Measurements from ENCODE around the gene FBXO36. TPM values are rescaled to one million over a fixed set of nuclear protein-coding genes. Genes with fewer than 3 reads are reported as not detected.

Gene FBXO36
- total RNA-seq, 1 donor from 2014 or later, result 1.8 TPM

DNA sequence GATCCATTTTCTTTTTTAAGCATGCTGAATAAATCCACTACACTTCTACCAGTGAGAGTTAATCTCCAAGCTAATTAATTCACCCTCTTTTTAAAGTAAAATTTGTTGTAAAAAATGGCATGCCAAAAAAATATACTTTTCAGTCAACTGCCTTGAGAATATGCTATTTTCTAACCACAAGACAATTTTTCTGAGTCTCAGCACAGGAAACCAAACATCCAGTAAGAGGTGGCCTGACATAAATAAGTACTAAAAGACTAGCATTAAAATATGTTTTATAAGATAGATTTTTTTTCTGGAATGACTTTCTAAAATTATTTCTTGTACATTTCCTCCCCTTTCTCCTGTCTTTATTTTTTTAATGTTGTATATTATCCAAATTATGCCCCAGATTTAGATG, 2.9 kb downstream of the FBXO36 start:
- DNase-seq (no peak), ATAC-seq (no peak)
- no peaks in the 10 kb centered on the region for H3K27me3 ChIP-seq
- TF ChIP-seq, protein P1, sequence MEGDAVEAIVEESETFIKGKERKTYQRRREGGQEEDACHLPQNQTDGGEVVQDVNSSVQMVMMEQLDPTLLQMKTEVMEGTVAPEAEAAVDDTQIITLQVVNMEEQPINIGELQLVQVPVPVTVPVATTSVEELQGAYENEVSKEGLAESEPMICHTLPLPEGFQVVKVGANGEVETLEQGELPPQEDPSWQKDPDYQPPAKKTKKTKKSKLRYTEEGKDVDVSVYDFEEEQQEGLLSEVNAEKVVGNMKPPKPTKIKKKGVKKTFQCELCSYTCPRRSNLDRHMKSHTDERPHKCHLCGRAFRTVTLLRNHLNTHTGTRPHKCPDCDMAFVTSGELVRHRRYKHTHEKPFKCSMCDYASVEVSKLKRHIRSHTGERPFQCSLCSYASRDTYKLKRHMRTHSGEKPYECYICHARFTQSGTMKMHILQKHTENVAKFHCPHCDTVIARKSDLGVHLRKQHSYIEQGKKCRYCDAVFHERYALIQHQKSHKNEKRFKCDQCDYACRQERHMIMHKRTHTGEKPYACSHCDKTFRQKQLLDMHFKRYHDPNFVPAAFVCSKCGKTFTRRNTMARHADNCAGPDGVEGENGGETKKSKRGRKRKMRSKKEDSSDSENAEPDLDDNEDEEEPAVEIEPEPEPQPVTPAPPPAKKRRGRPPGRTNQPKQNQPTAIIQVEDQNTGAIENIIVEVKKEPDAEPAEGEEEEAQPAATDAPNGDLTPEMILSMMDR (IDR thresholded peaks at IDR 0.05), result no peak
- no peaks in the 10 kb centered on the region for H3K36me3 ChIP-seq
- intact Hi-C loops (cut with DNase I), result no loop called here
- H3K4me3 ChIP-seq, result no peak overlapping the region
- no peaks in the 10 kb centered on the region for H3K9me3 ChIP-seq
- H3K27ac ChIP-seq, result no peak overlapping the region
- peaks cover 13% of the 10 kb centered on the region for H3K4me1 ChIP-seq

DNA sequence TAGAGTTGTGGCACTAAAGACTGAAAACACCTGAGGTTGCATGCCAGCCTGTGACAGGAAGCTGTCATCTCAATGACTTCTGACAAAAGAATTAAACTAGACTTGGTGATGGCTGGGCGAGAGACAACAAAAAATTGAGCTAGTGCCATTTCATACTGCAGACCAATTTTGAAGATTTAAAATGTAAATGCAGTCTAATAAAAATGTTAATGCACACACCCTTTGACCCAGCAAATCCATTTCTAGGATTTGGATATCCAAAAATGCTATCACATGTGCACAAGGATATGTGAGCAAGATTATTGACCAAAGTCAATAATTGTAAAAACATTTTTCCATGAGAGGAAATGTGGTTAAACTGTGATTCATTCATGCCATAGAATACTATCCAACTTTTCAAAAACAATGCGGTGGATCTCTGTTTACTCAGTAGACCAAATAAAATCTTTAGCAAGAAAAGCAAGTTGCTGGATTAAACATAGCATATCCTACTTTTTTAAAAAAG, 5.6 kb downstream of the FBXO36 start:
- no peaks in the 10 kb centered on the region for H3K27me3 ChIP-seq
- no peaks in the 10 kb centered on the region for H3K9me3 ChIP-seq
- no peak for DNase-seq
- no peak overlapping the region for H3K4me3 ChIP-seq
- H3K27ac ChIP-seq, result no peak overlapping the region
- TF ChIP-seq, protein P1 (IDR thresholded peaks at IDR 0.05), result no peak
- intact Hi-C loops (cut with DNase I), result no loop called here
- H3K4me1 ChIP-seq, result peaks cover 8% of the 10 kb centered on the region
- no peak for ATAC-seq
- H3K36me3 ChIP-seq, result no peaks in the 10 kb centered on the region

DNA sequence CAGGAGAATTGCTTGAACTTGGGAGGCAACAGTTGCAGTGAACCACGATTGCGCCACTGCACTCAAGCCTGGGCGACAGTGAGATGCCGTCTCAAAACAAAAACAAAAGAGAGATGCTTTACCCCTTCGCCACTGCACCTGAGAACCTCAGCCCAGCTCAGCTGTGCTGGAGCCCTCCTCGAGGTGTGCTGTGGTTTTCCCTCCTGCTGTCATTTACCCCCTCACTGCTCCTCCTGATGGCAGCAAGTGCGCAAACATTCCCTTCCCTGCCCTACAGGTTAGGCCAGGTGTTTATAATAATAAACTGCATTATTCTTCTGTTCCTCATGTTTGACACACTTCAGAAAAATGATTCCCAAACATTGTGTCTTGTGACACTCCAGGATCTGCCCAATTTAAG, 8.4 kb downstream of the FBXO36 start:
- Histone ChIP-seq H3K4me3 (no peak overlapping the region), H3K4me1 (no peaks in the 10 kb centered on the region), H3K27ac (no peak overlapping the region), H3K36me3 (no peaks in the 10 kb centered on the region), H3K9me3 (no peaks in the 10 kb centered on the region), H3K27me3 (no peaks in the 10 kb centered on the region)
- intact Hi-C loops (cut with DNase I), result no loop called here
- DNase-seq (no peak), ATAC-seq (no peak)
- TF ChIP-seq, protein P1 (IDR thresholded peaks at IDR 0.05), result no peak

DNA sequence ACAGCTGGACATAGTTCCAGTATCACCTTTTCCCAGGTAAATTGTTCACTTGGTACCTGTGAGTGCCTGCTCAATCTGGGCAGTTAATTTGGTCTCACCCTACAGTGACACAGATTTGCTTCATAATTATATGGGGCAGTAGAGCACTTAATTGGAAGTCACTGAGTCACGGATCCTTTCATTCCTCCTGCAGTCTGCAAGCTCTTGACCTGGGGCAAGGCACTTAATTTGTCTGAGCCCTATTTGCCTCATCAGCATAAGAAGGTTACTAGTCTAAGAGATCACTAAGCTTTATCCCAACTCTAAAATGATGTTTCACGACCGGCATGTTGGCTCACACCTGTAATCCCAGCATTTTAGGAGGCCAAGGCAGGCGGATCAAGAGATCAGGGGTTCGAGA, 8.9 kb downstream of the FBXO36 start:
- ATAC-seq, result no peak
- no peaks in the 10 kb centered on the region for H3K27me3 ChIP-seq
- intact Hi-C loops (cut with DNase I), result no loop called here

DNA sequence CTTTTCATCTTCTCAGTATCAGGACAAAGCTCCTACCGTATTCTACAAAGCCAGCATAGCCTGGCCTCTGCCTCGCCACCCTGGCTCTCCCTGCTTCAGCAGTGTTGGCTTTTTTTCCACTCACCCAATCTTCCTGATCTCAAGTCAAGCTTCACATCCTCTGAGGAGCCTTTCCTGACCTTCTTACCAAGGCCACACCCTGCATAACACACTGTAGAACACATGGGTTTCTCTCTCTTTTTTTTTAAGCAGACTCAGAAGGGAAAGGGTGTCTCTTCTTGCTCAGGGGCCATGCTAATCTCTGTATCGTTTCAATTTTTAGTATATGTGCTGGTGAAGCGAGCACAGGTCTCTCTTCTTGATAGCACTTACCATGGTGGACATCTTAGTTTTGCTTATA, 15.2 kb downstream of the FBXO36 start:
- no peaks in the 10 kb centered on the region for H3K27me3 ChIP-seq

More for the DNA sequence above, 8.9 kb downstream of the FBXO36 start:
- no peak for DNase-seq
- Histone ChIP-seq H3K4me1 (no peaks in the 10 kb centered on the region), H3K4me3 (no peak overlapping the region), H3K9me3 (no peaks in the 10 kb centered on the region), H3K27ac (no peak overlapping the region), H3K36me3 (no peaks in the 10 kb centered on the region)
- TF ChIP-seq, protein P1 (IDR thresholded peaks at IDR 0.05), result no peak

More for the DNA sequence above, 15.2 kb downstream of the FBXO36 start:
- intact Hi-C loops (cut with DNase I), result no loop called here
- Histone ChIP-seq H3K36me3 (no peaks in the 10 kb centered on the region), H3K9me3 (no peaks in the 10 kb centered on the region), H3K4me1 (no peaks in the 10 kb centered on the region), H3K27ac (no peak overlapping the region), H3K4me3 (no peak overlapping the region)
- no peak for DNase-seq
- ATAC-seq, result no peak
- TF ChIP-seq, protein P1 (IDR thresholded peaks at IDR 0.05), result no peak
